Activated naive CD4-positive, alpha-beta T cell treated with anti-CD3 and anti-CD28 coated beads, Interleukin-2, amount 10 ng/mL, durations not matched to agents 5 hours and 36 hours (primary cell): ENCODE results near the gene DDIT4L. TPM values are rescaled to one million over a fixed set of nuclear protein-coding genes. Genes with fewer than 3 reads are reported as not detected.

Experiments
- total RNA-seq, 2 experiments: library from RNA; stranded (reverse); gene quantifications; one replicate each; pipeline ENCODE4 v1.2.3, GENCODE V29; 2021

The DDIT4L gene, protein sequence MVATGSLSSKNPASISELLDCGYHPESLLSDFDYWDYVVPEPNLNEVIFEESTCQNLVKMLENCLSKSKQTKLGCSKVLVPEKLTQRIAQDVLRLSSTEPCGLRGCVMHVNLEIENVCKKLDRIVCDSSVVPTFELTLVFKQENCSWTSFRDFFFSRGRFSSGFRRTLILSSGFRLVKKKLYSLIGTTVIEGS
- total RNA-seq, result under 1 TPM in 1 of 2 experiments, not detected in 1; 0.20 TPM

DNA sequence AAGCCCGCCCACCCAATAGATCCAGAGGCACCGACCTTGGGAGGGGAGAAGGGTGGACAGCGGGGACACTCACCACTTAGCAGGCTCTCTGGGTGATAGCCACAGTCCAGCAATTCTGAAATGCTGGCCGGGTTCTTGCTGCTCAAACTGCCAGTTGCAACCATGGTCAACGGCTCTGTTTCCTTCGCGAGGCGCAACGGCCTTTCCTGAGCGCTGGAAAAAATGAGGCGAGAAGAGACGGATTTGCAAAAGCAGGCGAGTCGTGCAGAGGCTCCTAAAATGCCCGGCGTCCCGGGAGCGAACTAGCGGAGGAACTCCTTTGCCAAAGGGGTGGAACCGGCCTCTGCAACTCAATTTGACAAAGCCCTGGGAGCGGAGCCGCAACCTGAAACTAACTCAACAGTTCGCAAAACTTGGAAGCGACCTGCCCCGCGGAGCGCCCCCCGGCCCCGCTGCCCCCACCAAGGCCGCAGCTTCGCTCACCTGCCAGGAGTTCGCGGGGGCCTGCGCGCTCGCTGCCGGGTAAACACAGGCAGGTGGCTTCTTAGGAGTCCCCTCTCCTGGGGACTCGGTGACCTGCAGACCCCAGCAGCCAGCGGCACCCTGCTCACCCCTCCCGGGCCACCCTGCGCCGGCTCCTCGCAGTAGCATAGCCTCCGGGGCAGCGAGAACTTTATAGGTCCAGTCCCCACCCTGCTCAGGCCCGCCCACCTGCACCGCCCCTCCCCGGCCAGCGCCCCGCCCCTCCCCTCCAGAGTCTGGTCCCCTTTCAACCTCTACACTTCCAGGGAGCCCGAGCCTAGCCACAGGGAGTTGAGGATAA lies at the start of gene DDIT4L:
Gene DDIT4L, minus strand, starts transcription at position 649 of the 823 bp plus-strand sequence. Its CDS starts 485 bp downstream, at position 164.

Other genes with a start within 250 kb of the DDIT4L start
- 10 to 100 TPM; 49.5 to 49.7 TPM for gene DNAJB14, start 243.8 kb downstream of the DDIT4L start, total RNA-seq
- 100 to 1,000 TPM; 350 to 384 TPM for gene H2AZ1, start 240.2 kb downstream of the DDIT4L start, total RNA-seq